H9 (cell line): ENCODE measurements around the gene FXYD1. TPM values are rescaled to one million over a fixed set of nuclear protein-coding genes. Genes with fewer than 3 reads are reported as not detected.

ENCODE experiments used
- DNase-seq: peaks from one replicate; pipeline ENCODE4 v3.0.0-alpha.2; 2017
- H2AFZ ChIP-seq: one replicate; pipeline ENCODE4 v1.6.1; 2013; ENCODE audit warnings: mild to moderate bottlenecking, low read length, control low read depth, moderate library complexity
- H2AK5ac ChIP-seq: 2 replicates; pipeline ENCODE4 v1.6.1; 2013; ENCODE audit warnings: low read length, control low read depth, mixed read lengths; ENCODE audit not compliant: insufficient read length
- H2BK120ac ChIP-seq: one replicate; pipeline ENCODE4 v1.6.1; 2013; ENCODE audit warnings: low read depth, mild to moderate bottlenecking, low read length, control low read depth, inconsistent platforms; ENCODE audit not compliant: poor library complexity, severe bottlenecking
- H2BK12ac ChIP-seq: 2 replicates; pipeline ENCODE4 v1.6.1; 2013; ENCODE audit warnings: low read length, control low read depth, mixed read lengths, low read depth; ENCODE audit not compliant: insufficient read length
- H2BK15ac ChIP-seq: 2 replicates; pipeline ENCODE4 v1.6.1; 2013; ENCODE audit warnings: low read depth, low read length, control low read depth
- H2BK20ac ChIP-seq: one replicate; pipeline ENCODE4 v1.6.1; 2013; ENCODE audit warnings: low read depth, mild to moderate bottlenecking, low read length, control low read depth, inconsistent platforms; ENCODE audit not compliant: poor library complexity, severe bottlenecking
- H2BK5ac ChIP-seq: 2 replicates; pipeline ENCODE4 v1.6.1; 2013; ENCODE audit warnings: low read length, control low read depth, mixed read lengths; ENCODE audit not compliant: insufficient read length
- H3K14ac ChIP-seq: 2 replicates; pipeline ENCODE4 v1.6.1; 2013; ENCODE audit warnings: low read length, control low read depth; ENCODE audit not compliant: insufficient read depth
- H3K18ac ChIP-seq: 2 replicates; pipeline ENCODE4 v1.6.1; 2013; ENCODE audit warnings: low read depth, mild to moderate bottlenecking, mixed read lengths, low read length, control low read depth; ENCODE audit not compliant: insufficient read length
- H3K23ac ChIP-seq: 2 replicates; pipeline ENCODE4 v1.6.1; 2013; ENCODE audit warnings: low read length, control low read depth, mixed read lengths, low read depth; ENCODE audit not compliant: insufficient read length
- H3K23me2 ChIP-seq: 2 replicates; pipeline ENCODE4 v1.6.1; 2013; ENCODE audit warnings: low read depth, mild to moderate bottlenecking, mixed read lengths, low read length, control low read depth; ENCODE audit not compliant: insufficient read length, poor library complexity, severe bottlenecking
- H3K27ac ChIP-seq: 2 replicates; pipeline ENCODE4 v1.5.1; 2013; ENCODE audit warnings: low read length, control low read depth, mixed read lengths, low read depth; ENCODE audit not compliant: insufficient read length
- H3K27me3 ChIP-seq: 2 replicates; pipeline ENCODE4 v1.6.1; 2013; ENCODE audit warnings: low read length, control low read depth, inconsistent platforms; ENCODE audit not compliant: insufficient read depth
- H3K4ac ChIP-seq: 2 replicates; pipeline ENCODE4 v1.6.1; 2013; ENCODE audit warnings: low read depth, mild to moderate bottlenecking, control low read depth, inconsistent platforms, low read length, moderate library complexity
- H3K4me1 ChIP-seq: 2 replicates; pipeline ENCODE4 v1.6.1; 2013; ENCODE audit warnings: low read length, control low read depth, inconsistent platforms; ENCODE audit not compliant: insufficient read depth
- H3K4me2 ChIP-seq: 2 replicates; pipeline ENCODE4 v1.6.1; 2013; ENCODE audit warnings: low read length, control low read depth, mixed read lengths; ENCODE audit not compliant: insufficient read length, insufficient read depth
- H3K56ac ChIP-seq: 2 replicates; pipeline ENCODE4 v1.6.1; 2013; ENCODE audit warnings: low read depth, mild to moderate bottlenecking, mixed read lengths, low read length, control low read depth; ENCODE audit not compliant: insufficient read length
- H3K79me1 ChIP-seq: 2 replicates; pipeline ENCODE4 v1.6.1; 2013; ENCODE audit warnings: low read depth, mild to moderate bottlenecking, moderate library complexity, low read length, control low read depth, inconsistent platforms; ENCODE audit not compliant: insufficient read depth, poor library complexity, severe bottlenecking
- H3K79me2 ChIP-seq: 2 replicates; pipeline ENCODE4 v1.6.1; 2013; ENCODE audit warnings: low read length, control low read depth, inconsistent platforms; ENCODE audit not compliant: insufficient read depth
- H3K9ac ChIP-seq: 2 replicates; pipeline ENCODE4 v1.6.1; 2013; ENCODE audit warnings: low read length, control low read depth, mixed read lengths; ENCODE audit not compliant: insufficient read length; ENCODE audit errors: extremely low read depth
- H3K9me3 ChIP-seq: one replicate; pipeline ENCODE4 v1.6.1; 2013; ENCODE audit warnings: low read depth, low read length, inconsistent platforms; ENCODE audit not compliant: control insufficient read depth
- H3T11ph ChIP-seq: one replicate; pipeline ENCODE4 v1.6.1; 2013; ENCODE audit warnings: mild to moderate bottlenecking, low read length, control low read depth, inconsistent platforms
- H4K20me1 ChIP-seq: one replicate; pipeline ENCODE4 v1.6.1; 2013; ENCODE audit not compliant: control insufficient read depth, insufficient read length, insufficient read depth
- H4K5ac ChIP-seq: 2 replicates; pipeline ENCODE4 v1.6.1; 2013; ENCODE audit warnings: low read depth, mild to moderate bottlenecking, mixed read lengths, low read length, control low read depth; ENCODE audit not compliant: insufficient read length
- H4K8ac ChIP-seq: replicated peaks from 2 replicates; pipeline ENCODE4 v1.6.1; 2013; ENCODE audit warnings: low read length, control low read depth, mixed read lengths, low read depth; ENCODE audit not compliant: insufficient read length
- H4K91ac ChIP-seq: 2 replicates; pipeline ENCODE4 v1.6.1; 2013; ENCODE audit warnings: low read depth, mild to moderate bottlenecking, moderate library complexity, mixed read lengths, low read length, control low read depth; ENCODE audit not compliant: insufficient read length
- H3K27ac Mint-ChIP-seq, 3 experiments: 2 replicates in 2 of 3; 3 replicates in 1 of 3; pipeline ENCODE4 v1.8.0; 2020 to 2021; ENCODE audit warnings: mixed read lengths in 3 of 3, mild to moderate bottlenecking in 1 of 3, moderate library complexity in 1 of 3
- H3K27me3 Mint-ChIP-seq: 2 replicates; pipeline ENCODE4 v1.8.0; 2021; ENCODE audit warnings: low read depth, mild to moderate bottlenecking, moderate library complexity, mixed read lengths
- H3K36me3 Mint-ChIP-seq, 3 experiments: 2 replicates in 2 of 3; 3 replicates in 1 of 3; pipeline ENCODE4 v1.8.0; 2020 to 2021; ENCODE audit warnings: low read depth in 3 of 3, mixed read lengths in 3 of 3; ENCODE audit not compliant: insufficient read depth in 1 of 3
- H3K4me1 Mint-ChIP-seq, 2 experiments: 2 replicates each; pipeline ENCODE4 v1.8.0; 2020; ENCODE audit warnings: mixed read lengths in 2 of 2
- H3K4me3 Mint-ChIP-seq, 2 experiments: 2 replicates in 1 of 2; 3 replicates in 1 of 2; pipeline ENCODE4 v1.8.0; 2020 to 2021; ENCODE audit warnings: mild to moderate bottlenecking in 2 of 2, mixed read lengths in 2 of 2, moderate library complexity in 1 of 2
- H3K9me3 Mint-ChIP-seq, 2 experiments: 2 replicates in 1 of 2; 3 replicates in 1 of 2; pipeline ENCODE4 v1.8.0; 2020; ENCODE audit warnings: mild to moderate bottlenecking in 2 of 2, mixed read lengths in 2 of 2, moderate library complexity in 1 of 2
- WGBS: extraction: QIAGEN DNeasy Blood & Tissue Kit; methylation state at CpG from one replicate; pipeline ENCODE4 v1.1.7; 2013; ENCODE audit warnings: missing lambda C conversion rate, low lambda C conversion rate, mixed read lengths; ENCODE audit not compliant: insufficient read length; ENCODE audit errors: extremely low coverage; 5-methylcytosine and 5-hydroxymethylcytosine counted together
- total RNA-seq: library from RNA; stranded (reverse); gene quantifications from 2 replicates; pipeline ENCODE4 v1.2.1, GENCODE V29; 2021
- TF ChIP-seq, protein P1 (sequence below): fragments of 200-600 bp; sonication (generic); conservative IDR thresholded peaks from 3 replicates; pipeline ENCODE4 v1.8.0; 2021; ENCODE audit warnings: antibody characterized with exemption, mild to moderate bottlenecking

FXYD1 gene
- total RNA-seq, 1 experiment from 2014 or later = 7.7 TPM

DNA sequence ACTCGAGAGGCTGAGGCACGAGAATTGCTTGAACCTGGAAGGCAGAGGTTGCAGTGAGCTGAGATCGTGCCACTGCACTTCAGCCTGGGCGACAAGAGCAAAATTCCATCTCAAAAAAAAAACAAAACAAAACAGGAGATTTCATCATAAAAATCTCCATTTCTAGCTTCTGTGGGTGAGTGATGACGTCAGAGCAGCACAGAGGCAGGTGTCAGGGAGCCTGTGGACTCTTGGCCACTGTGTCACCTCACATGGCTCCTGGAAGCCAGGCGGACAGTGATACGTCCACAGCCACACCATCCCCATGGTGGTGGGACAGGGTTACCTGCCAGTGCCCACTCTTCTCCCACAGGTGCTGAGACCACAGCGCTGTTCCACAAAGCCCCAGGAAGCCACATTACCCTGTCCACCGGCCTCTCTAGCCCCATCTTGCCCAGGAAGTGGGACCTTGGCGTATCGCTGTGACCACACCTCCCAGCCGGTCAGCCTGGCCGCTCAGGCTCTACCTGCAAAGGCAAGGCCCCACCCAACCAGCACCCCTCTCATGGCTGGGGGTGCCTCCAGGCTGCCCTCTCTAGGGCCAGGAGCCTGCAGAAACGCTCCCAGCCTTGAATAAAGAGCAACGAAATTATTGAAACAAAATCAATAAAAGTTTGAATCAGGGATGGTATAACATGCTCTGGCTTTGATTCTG lies 25.5 kb upstream of the FXYD1 start:
- Histone ChIP-seq H3K4me2 (no peak overlapping the region), H2BK12ac (no peak overlapping the region), H2AFZ (no peak overlapping the region), H3K4ac (no peak overlapping the region), H2BK15ac (no peak overlapping the region), H3K23me2 (no peaks in the 10 kb centered on the region), H4K5ac (no peak overlapping the region), H3T11ph (no peak overlapping the region), H3K23ac (no peak overlapping the region), H4K20me1 (no peaks in the 10 kb centered on the region), H3K18ac (no peak overlapping the region), H3K9me3 (no peaks in the 10 kb centered on the region), H3K27ac (no peak overlapping the region), H4K91ac (no peak overlapping the region), H3K79me1 (no peaks in the 10 kb centered on the region), H2BK5ac (no peak overlapping the region), H2BK120ac (no peak overlapping the region), H3K14ac (no peak overlapping the region), H3K27me3 (no peaks in the 10 kb centered on the region), H3K9ac (no peak overlapping the region), H2AK5ac (no peak overlapping the region), H3K79me2 (no peaks in the 10 kb centered on the region), H3K4me1 (no peaks in the 10 kb centered on the region), H2BK20ac (no peak overlapping the region), H4K8ac (no peak overlapping the region), H3K56ac (no peak overlapping the region)
- no peak overlapping the region; a peak in 1 of 7 replicates for H3K27ac Mint-ChIP-seq
- peaks cover 10% of the 10 kb centered on the region for H3K27me3 Mint-ChIP-seq
- H3K9me3 Mint-ChIP-seq = no peaks in the 10 kb centered on the region
- DNase-seq = no peak
- no CpG with 5 or more reads among the region's 15 CpGs for WGBS
- no peak overlapping the region for H3K4me3 Mint-ChIP-seq
- H3K36me3 Mint-ChIP-seq = no peaks in the 10 kb centered on the region; a peak in 1 of 7 replicates
- peaks cover 33 to 47% of the 10 kb centered on the region in 2 experiments for H3K4me1 Mint-ChIP-seq
- TF ChIP-seq, protein P1, sequence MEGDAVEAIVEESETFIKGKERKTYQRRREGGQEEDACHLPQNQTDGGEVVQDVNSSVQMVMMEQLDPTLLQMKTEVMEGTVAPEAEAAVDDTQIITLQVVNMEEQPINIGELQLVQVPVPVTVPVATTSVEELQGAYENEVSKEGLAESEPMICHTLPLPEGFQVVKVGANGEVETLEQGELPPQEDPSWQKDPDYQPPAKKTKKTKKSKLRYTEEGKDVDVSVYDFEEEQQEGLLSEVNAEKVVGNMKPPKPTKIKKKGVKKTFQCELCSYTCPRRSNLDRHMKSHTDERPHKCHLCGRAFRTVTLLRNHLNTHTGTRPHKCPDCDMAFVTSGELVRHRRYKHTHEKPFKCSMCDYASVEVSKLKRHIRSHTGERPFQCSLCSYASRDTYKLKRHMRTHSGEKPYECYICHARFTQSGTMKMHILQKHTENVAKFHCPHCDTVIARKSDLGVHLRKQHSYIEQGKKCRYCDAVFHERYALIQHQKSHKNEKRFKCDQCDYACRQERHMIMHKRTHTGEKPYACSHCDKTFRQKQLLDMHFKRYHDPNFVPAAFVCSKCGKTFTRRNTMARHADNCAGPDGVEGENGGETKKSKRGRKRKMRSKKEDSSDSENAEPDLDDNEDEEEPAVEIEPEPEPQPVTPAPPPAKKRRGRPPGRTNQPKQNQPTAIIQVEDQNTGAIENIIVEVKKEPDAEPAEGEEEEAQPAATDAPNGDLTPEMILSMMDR = no peak
